ENCODE results near the gene BAHCC1. TPM values are rescaled to one million over a fixed set of nuclear protein-coding genes. Genes with fewer than 3 reads are reported as not detected.

Gene BAHCC1
- total RNA-seq, 1 donor from 2014 or later, result 13.7 TPM

DNA sequence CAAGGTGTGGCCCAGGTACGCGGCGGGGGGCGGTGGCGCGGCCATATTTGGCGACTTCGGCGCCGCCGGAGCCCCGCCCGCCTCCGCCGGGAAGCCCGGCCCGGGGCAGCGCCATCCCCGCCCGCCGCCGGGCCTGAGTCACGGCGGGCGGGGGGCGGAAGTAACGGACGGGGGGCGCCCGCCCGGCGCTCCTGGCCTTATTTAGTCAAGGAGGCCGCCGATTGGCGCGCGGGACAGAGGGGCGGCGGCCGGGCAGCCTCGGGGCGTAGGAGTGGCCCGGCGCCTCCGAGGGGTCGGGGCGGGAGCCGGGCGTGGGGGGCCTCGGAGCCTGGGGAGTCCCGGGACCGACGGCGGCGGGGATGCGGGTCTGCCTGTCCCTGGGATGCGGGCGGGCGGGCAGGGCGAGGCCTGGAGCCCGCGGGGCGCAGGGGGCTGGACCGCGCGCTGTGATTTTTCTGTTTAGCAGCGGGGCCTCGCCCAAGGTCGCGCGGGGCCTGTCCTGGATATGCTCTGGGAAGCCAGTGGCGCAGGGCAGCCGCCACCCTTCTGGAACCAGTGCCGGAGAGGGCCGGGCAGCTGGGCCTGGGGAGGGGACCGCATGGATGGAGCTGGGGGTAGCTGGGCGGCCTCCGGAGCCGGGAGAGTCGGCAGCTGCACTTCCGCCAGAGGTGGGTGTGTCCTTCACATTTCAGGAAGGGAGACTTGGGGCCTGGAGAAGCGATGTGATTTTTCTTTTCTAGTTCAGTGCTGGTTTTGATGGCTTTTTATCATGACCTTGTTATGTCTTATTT, 119.7 kb downstream of the BAHCC1 start:
- DNase-seq, result peak; percentile 90

DNA sequence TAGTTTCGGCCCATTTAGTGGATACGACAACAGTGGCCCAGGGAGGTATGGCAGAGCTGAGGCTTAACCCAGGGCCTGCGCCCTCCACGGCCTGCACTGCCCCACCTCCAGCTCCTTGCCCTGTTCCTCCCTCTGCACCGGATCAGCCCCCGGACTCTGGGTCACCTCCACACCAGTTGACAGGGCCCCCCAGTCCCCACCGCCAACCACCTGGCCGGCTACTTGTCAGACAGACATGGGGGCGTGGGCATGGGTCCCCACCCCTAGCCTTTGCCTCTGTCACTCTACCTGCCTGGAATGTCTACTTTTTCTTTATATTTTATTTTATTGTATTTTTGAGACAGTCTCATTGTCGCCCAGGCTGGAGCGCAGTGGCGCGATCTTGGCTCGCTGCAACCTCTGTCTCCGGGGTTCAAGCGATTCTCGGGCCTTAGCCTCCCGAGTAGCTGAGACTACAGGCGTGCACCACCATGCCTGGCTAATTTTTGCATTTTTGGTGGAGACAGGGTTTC, 120.3 kb downstream of the BAHCC1 start:
- no peak for DNase-seq

Small RNA genes lying within 50 kb of the gene (small RNA-seq; reads per million reads assigned to genes)
- gene MIR3186 (ENCODE audit: low replicate concordance), result 0.10 reads per million
- not detected for gene MIR4740 (ENCODE audit: low replicate concordance)

Other genes with a start within 250 kb of the BAHCC1 start
- not detected for gene PVALEF, start 229.9 kb upstream of the BAHCC1 start, total RNA-seq
- gene AATK, start 229.2 kb upstream of the BAHCC1 start, total RNA-seq, result 11.1 TPM
- gene CEP131, start 172.5 kb upstream of the BAHCC1 start, total RNA-seq, result 8.9 TPM
- gene TEPSIN, start 156.4 kb upstream of the BAHCC1 start, total RNA-seq, result 14.6 TPM
- 23.7 TPM for gene NDUFAF8, start 156.1 kb upstream of the BAHCC1 start, total RNA-seq
- gene SLC38A10, start 100.2 kb upstream of the BAHCC1 start, total RNA-seq, result 52.7 TPM
- 1,628 TPM for gene ACTG1, start 117.3 kb downstream of the BAHCC1 start, total RNA-seq
- 1.7 TPM for gene FSCN2, start 132.9 kb downstream of the BAHCC1 start, total RNA-seq
- 17.8 TPM for gene FAAP100, start 156.9 kb downstream of the BAHCC1 start, total RNA-seq
- gene NPLOC4, start 241.7 kb downstream of the BAHCC1 start, total RNA-seq, result 50.7 TPM
- gene TSPAN10, start 241.7 kb downstream of the BAHCC1 start, total RNA-seq, result 1.0 TPM

All from tongue (tissue), 3 donors.